WI38 (cell line): ENCODE measurements around the gene CACNA1I.

Source experiments
- H3K4me3 ChIP-seq: 2 replicates; pipeline ENCODE4 v1.5.1; 2011; ENCODE audit warnings: low read depth, mild to moderate bottlenecking, control low read depth, low read length
- TF ChIP-seq, protein P1 (sequence below): IDR thresholded peaks from 2 replicates; pipeline ENCODE4 v1.5.1; 2012; ENCODE audit warnings: low read depth, mild to moderate bottlenecking, control low read depth, low read length

Gene CACNA1I

DNA sequence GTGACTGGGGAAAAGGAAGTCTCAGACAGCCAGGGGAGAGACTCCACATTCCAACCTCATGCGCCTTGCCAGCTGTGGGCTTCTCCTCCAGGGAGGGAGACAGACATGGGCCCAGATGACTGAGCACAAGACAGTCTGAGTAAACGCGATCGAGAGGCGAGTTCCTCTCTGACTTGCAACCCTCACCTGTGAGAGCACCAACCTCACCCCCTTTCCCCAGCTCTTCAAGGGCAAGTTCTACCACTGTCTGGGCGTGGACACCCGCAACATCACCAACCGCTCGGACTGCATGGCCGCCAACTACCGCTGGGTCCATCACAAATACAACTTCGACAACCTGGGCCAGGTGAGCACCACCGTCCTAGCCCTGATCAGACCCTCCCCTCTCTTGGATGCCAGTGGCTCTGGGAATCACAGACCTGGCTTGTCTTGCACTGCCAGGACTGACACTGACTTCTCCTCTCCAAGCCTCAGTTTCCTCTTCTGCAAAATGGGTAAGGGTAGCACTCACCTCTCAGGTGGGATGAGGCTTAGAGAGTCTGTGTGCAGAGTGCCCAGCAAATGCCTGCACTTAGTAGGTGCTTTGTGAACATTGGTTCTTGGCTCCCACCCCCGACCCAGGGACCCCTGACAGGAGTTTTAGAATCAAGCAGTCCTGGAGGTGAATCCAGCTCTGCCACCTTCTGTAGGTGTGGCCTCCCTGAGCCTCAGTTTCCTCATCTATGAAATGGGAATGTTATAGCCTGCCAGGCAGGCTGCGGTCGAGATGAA lies 95.3 kb downstream of the CACNA1I start:
- TF ChIP-seq, protein P1, sequence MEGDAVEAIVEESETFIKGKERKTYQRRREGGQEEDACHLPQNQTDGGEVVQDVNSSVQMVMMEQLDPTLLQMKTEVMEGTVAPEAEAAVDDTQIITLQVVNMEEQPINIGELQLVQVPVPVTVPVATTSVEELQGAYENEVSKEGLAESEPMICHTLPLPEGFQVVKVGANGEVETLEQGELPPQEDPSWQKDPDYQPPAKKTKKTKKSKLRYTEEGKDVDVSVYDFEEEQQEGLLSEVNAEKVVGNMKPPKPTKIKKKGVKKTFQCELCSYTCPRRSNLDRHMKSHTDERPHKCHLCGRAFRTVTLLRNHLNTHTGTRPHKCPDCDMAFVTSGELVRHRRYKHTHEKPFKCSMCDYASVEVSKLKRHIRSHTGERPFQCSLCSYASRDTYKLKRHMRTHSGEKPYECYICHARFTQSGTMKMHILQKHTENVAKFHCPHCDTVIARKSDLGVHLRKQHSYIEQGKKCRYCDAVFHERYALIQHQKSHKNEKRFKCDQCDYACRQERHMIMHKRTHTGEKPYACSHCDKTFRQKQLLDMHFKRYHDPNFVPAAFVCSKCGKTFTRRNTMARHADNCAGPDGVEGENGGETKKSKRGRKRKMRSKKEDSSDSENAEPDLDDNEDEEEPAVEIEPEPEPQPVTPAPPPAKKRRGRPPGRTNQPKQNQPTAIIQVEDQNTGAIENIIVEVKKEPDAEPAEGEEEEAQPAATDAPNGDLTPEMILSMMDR, result no peak
- H3K4me3 ChIP-seq, result no peak overlapping the region

- H3K4me3 ChIP-seq, result no peak overlapping the region
- TF ChIP-seq, protein P1, result no peak
These were observed 95.9 kb downstream of the CACNA1I start for GRCh38 chr22:39666495-39666894.

DNA sequence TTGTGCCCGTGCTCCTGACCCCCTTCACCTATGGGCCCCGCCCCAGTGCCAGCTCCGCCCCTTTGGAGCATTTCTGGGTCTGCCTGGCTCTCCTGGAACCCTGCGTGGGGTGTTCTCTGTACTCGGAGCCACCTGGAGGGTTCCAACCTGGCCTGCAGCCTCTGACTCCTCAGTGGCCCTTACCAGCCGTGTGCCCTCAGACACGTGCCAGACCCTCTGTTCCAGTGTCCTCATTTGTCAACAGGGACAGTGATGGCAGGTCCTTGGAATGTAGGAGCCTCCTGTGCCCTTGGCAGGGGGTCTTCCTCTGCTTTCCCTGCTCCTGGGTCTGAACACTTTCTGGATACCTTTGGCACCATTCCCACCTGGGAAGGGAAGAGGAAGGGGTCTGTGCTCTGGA lies 96.4 kb downstream of the CACNA1I start:
- TF ChIP-seq, protein P1, result no peak
- no peak overlapping the region for H3K4me3 ChIP-seq

DNA sequence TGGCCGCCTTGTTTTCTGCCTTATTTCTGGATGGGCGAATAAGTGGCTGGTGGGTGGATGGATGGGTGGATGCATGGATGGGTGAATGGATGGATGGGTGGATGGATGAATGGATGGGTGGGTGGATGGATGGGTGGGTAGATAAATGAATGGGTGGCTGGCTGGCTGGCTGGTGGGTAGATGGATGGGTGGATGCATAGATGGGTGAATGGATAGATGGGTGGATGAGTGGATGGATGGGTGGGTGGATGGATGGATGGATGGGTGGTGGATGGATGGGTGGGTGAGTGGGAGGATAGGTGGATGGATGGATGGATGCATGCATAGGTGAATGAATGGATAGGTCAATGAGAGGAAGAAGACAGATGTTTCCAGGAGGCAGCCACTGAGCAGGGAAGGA lies 98.9 kb downstream of the CACNA1I start:
- TF ChIP-seq, protein P1, result no peak
- H3K4me3 ChIP-seq, result no peak overlapping the region

DNA sequence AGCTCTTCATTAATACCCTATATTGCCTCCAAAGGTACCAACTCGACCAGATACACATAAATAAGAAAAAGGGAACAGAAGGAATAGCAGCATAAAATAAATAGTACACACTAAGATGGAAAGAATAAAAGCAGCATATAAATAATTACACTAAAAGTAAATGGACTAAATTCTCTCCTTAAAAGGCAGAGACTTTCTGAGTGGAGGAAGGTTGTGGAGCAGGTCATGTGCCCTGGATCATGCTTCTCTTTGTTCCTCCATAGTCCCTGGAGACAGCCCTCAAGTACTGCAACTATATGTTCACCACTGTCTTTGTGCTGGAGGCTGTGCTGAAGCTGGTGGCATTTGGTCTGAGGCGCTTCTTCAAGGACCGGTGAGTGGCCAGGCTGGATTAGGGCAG lies 101.4 kb downstream of the CACNA1I start:
- TF ChIP-seq, protein P1, result no peak
- no peak overlapping the region for H3K4me3 ChIP-seq

GRCh38 chr22:39674536-39674935 lies 104.0 kb downstream of the CACNA1I start:
- no peak overlapping the region for H3K4me3 ChIP-seq
- TF ChIP-seq, protein P1, result no peak

GRCh38 chr22:39675947-39676346 lies 105.4 kb downstream of the CACNA1I start:
- TF ChIP-seq, protein P1, result no peak
- H3K4me3 ChIP-seq, result no peak overlapping the region
